ENCODE results near the gene PPP6R2. TPM values are rescaled to one million over a fixed set of nuclear protein-coding genes. Genes with fewer than 3 reads are reported as not detected.

Gene PPP6R2
- polyA plus RNA-seq, 1 experiment = 46.4 TPM

DNA sequence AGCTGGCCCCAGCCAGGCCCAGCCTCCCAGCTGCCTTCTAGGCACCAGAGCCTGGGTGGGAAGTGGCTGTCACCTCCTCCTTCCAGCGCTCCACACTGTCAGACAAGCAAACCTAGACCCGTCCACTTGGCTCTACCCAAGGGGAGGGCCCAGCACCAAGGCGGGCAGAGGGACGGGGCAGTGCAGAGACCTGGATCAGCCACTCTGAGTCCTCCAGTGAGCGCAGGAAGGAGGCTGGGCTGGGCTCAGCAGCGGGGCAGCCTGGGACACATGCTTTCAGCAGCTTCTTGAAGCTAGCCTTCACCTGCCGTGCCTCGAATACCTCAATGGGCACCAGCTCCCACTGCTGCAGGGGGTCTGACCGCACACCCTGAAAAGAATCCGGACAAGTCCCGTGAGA is 112.9 kb downstream of the PPP6R2 start:
- TF ChIP-seq, protein P1, sequence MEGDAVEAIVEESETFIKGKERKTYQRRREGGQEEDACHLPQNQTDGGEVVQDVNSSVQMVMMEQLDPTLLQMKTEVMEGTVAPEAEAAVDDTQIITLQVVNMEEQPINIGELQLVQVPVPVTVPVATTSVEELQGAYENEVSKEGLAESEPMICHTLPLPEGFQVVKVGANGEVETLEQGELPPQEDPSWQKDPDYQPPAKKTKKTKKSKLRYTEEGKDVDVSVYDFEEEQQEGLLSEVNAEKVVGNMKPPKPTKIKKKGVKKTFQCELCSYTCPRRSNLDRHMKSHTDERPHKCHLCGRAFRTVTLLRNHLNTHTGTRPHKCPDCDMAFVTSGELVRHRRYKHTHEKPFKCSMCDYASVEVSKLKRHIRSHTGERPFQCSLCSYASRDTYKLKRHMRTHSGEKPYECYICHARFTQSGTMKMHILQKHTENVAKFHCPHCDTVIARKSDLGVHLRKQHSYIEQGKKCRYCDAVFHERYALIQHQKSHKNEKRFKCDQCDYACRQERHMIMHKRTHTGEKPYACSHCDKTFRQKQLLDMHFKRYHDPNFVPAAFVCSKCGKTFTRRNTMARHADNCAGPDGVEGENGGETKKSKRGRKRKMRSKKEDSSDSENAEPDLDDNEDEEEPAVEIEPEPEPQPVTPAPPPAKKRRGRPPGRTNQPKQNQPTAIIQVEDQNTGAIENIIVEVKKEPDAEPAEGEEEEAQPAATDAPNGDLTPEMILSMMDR (IDR thresholded peaks at IDR 0.05; ENCODE audit: insufficient read depth, low read depth, low read length) = no peak
- no peak for DNase-seq (ENCODE audit: low read depth)
- H3K36me3 ChIP-seq (ENCODE audit: control insufficient read depth, insufficient read depth, low read length) = peaks cover 43% of the 10 kb centered on the region
- no peak overlapping the region for H3K4me3 ChIP-seq (ENCODE audit: low read depth, low read length)
- CTCF ChIA-PET = interaction anchor here (0.8 to 1.5 kb wide), 4 partner anchors 13 to 165 kb away, joined by 3 to 5 read pairs (median 3); no protein-coding TSS in a partner anchor
- POLR2A ChIA-PET = no interaction called here
- H3K27me3 ChIP-seq (ENCODE audit: control insufficient read depth, insufficient read depth, low read length) = no peaks in the 10 kb centered on the region

DNA sequence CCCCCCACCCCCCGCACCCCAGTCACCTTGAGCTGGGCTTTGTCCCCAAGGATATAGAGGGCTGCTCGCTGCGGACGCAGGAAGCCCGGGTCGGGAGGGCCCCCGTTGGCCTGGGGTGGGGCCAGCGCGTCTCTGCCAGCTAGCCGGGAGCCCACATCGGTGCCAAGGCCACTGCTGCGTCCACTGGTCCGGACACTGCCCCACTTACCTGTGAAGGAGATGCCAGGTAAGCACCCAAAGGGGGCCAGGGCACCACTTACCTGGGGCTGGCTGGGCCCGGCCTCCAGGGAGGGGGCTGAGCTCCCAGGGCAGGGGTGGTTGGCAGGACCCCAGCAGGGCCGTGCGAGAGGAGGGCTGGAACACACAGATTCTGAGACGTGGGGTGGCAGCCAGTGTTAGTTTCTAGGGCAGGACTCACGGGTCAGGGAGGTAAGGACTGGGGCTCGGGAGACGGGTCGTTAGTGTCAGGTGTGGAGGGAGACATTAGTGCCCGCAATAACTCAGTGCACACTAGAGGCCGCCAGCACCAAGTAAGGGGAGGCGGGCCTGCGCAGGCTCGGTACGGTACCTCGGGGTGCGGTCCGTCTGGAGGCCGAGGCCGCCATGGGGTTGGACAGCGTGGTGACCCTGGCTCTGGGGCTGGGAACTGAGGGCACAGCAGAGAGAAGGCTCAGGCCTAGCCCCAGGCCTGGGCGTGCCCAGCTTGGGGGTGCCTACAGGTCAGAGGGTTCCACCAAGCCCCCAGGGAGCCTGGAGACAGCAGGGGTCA is 113.5 kb downstream of the PPP6R2 start:
- H3K27me3 ChIP-seq (ENCODE audit: control insufficient read depth, insufficient read depth, low read length) = no peaks in the 10 kb centered on the region
- ChIA-PET POLR2A (no interaction called here), CTCF (interaction anchor here (0.8 to 1.5 kb wide), 4 partner anchors 12 to 165 kb away, joined by 3 to 5 read pairs (median 3); no protein-coding TSS in a partner anchor)
- H3K4me3 ChIP-seq (ENCODE audit: low read depth, low read length) = no peak overlapping the region
- peaks cover 50% of the 10 kb centered on the region for H3K36me3 ChIP-seq (ENCODE audit: control insufficient read depth, insufficient read depth, low read length)
- TF ChIP-seq, protein P1 (IDR thresholded peaks at IDR 0.05; ENCODE audit: insufficient read depth, low read depth, low read length) = peak; percentile 17; the same call in 1 of the 2 replicates
- DNase-seq (ENCODE audit: low read depth) = no peak

DNA sequence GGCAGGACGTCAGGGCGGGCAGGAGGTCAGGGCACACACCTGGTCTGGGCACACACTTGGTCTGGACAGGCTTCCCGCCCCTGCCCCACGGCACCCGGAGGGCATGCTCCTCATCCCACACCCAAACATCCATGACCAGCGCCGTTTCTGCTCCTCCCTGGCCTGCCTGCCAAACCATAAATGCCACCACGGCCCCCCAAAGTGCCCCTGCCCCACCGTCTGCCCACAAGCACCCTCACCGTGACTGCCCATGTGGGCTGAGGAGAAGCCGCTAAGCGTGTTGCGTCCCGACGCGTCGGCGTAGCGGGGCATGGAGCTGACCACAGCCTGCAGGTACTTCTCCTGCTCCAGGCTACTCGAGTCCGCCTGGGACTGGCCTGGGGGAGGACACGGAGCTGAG is 115.9 kb downstream of the PPP6R2 start:
- ChIA-PET POLR2A (no interaction called here), CTCF (interaction anchor here (1.6 to 2.1 kb wide), 2 partner anchors 13 to 14 kb away, joined by 4 to 6 read pairs; no protein-coding TSS in a partner anchor)
- Histone ChIP-seq H3K4me3 (ENCODE audit: low read depth, low read length) (no peak overlapping the region), H3K27me3 (ENCODE audit: control insufficient read depth, insufficient read depth, low read length) (no peaks in the 10 kb centered on the region), H3K36me3 (ENCODE audit: control insufficient read depth, insufficient read depth, low read length) (peaks cover 68% of the 10 kb centered on the region)
- no peak for DNase-seq (ENCODE audit: low read depth)
- TF ChIP-seq, protein P1 (IDR thresholded peaks at IDR 0.05; ENCODE audit: insufficient read depth, low read depth, low read length) = no peak

DNA sequence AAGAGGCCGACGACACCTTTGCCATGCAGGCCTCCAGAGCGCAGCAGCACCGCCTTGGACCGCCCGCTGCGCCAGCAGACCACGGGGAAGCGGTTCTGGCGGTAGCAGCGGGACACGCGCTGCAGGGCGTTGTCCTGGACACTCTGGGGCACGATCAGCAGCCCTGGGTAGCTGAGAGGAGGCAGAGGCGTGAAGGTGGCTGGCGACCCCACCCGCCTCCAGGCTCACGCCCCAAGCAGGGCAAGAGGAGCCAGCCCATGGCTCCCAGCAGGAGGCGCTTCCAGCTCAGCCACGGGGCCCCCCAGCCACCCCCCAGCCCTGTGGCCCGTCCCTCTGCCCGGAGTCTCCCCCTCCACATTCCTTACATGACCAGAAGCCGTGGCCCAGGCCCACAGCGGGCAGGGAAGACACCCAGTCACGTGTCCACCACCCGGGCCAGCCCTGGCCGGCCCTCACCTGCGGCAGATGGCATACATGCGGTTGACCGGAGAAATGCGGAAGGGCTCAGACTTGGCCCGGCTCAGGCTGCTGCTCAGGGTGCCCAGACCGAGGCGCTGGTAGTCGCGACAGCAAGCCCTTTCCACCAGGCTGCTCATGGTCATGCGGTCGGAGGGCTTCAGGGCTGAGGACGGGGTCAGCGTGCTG is 116.5 kb downstream of the PPP6R2 start:
- Histone ChIP-seq H3K4me3 (ENCODE audit: low read depth, low read length) (no peak overlapping the region), H3K27me3 (ENCODE audit: control insufficient read depth, insufficient read depth, low read length) (no peaks in the 10 kb centered on the region), H3K36me3 (ENCODE audit: control insufficient read depth, insufficient read depth, low read length) (peaks cover 68% of the 10 kb centered on the region)
- no peak for DNase-seq (ENCODE audit: low read depth)
- CTCF ChIA-PET = interaction anchor here (1.6 kb wide), 1 partner anchor 13 kb away, joined by 6 read pairs; no protein-coding TSS in a partner anchor
- POLR2A ChIA-PET = no interaction called here
- TF ChIP-seq, protein P1 (IDR thresholded peaks at IDR 0.05; ENCODE audit: insufficient read depth, low read depth, low read length) = no peak

DNA sequence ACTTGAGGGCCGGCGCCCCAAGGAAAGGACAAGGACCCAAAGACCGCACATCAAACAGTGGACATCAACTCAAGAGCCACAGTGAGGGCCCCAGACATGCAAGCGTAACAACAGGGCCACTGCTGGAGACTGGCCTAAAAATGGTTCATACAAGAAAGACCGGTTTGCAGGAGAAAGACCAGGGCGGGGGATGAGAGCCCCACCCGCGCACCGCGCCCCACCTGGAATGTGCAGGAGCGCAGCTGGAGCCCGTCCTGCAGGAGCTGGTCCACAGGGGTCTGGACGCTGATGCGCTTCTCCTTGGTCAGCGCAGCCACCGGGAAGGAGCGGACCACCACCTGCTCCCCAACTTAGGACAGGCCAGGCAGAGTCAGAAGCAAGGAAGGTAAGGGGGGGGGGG is 117.8 kb downstream of the PPP6R2 start:
- peaks cover 74% of the 10 kb centered on the region for H3K36me3 ChIP-seq (ENCODE audit: control insufficient read depth, insufficient read depth, low read length)
- CTCF ChIA-PET = no interaction called here
- TF ChIP-seq, protein P1 (IDR thresholded peaks at IDR 0.05; ENCODE audit: insufficient read depth, low read depth, low read length) = no peak
- no peaks in the 10 kb centered on the region for H3K27me3 ChIP-seq (ENCODE audit: control insufficient read depth, insufficient read depth, low read length)
- POLR2A ChIA-PET = no interaction called here
- no peak overlapping the region for H3K4me3 ChIP-seq (ENCODE audit: low read depth, low read length)
- no peak for DNase-seq (ENCODE audit: low read depth)

All from BJ (cell line).